A673 (cell line): ENCODE measurements around the gene STAMBP.

Source experiments
- CTCF ChIP-seq: fragments of 300-800, 200-600 bp; sonication (generic); conservative IDR thresholded peaks from 2 replicates; pipeline ENCODE4 v1.5.1; 2017; ENCODE audit warnings: low read depth, mild to moderate bottlenecking, antibody characterized with exemption, low read length, moderate library complexity, mixed read lengths
- EZH2 ChIP-seq: fragments of 200-600 bp; sonication (generic); IDR thresholded peaks from 2 replicates; pipeline ENCODE4 v1.6.1; 2017; ENCODE audit warnings: borderline replicate concordance, low read depth, mild to moderate bottlenecking, mixed read lengths, antibody characterized with exemption, low read length; ENCODE audit not compliant: poor library complexity, severe bottlenecking

GRCh38 chr2:73922681-73923080, 93.9 kb downstream of the STAMBP start:
- TF ChIP-seq CTCF, result no peak
- no peak for TF ChIP-seq EZH2
